HG02588 (cell line): ENCODE data around the gene CCDC24.

Experiments used
- ATAC-seq: cut with Tn5 transposase; IDR thresholded peaks from one replicate; pipeline ENCODE4 v1.9.1; 2021; ENCODE audit warnings: mild to moderate bottlenecking, moderate library complexity; ENCODE audit not compliant: unreplicated experiment

Gene CCDC24

DNA sequence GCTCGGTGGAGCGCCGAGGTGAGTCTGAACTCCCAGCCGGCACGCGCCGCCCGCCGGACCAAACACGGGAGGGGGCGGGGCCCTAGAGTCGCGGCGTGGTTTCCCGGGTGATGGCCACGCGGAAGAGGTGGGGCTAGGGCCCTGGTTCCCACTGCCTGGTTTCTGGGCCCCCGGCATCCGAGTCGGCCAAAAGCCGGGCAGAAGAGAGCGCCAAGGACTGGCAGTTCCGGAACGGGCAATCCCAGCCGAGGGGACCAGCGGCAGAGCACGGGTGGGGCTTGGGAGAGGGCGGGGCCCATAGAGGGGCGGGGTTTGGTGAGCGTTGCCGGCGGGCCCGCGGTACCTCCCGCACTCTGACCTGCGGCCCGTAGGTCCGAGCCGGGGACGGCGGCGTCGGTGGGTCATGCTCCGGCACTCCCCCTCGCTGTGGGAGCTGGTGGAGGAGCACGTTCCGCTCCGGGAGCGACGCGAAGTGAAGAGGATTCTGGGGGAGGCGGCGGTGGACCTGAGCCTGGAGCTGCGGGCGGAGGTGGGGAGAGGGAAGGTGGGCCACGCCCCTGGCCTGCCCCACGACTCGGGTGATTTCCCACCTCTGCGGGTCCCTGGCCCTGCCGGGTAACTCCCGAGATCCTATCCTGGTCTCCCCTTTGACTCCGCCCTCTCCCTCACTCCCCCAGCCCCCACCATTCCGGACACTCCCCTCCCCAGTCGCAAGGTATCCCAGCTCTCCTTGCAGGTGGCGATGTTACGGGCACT is at the start of gene CCDC24:
CCDC24 (plus strand) TSS at position 124 of the 756 bp plus-strand sequence; CDS start at position 404, 280 bp downstream.
- ATAC-seq, result peak; percentile 75

- no peak for ATAC-seq
Observed at GRCh38 chr1:43942411-43942810, 49.0 kb upstream of the CCDC24 start.

GRCh38 chr1:43944860-43945259 is 46.5 kb upstream of the CCDC24 start:
- ATAC-seq, result no peak

DNA sequence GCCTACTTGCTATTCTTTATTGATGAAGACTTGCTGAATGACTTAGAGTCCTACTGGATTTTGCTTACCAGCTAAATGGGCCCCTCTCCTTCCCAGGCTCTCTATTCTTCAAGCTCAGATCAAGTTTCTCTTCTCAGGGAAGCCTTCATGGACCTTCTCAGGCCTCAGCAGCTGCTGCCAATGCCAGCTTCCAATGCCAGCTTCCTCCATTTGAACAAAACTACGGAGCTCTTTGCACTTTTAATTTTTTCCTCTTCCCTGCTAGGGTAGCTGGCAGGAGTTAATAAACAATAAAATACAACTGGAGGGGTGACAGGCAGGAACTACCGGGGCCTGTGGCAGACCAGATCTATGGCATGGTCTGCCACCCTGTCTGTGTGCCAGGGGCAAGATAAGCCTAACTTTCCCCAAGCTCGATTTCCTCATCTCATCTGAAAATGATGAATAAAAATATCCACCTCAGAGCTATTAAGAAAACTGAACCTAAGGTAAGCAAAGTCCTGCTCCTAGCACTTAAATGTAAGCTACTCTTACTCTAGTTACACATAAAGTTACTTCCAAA is 45.6 kb upstream of the CCDC24 start:
- no peak for ATAC-seq

- ATAC-seq, result peak; percentile 93
Observed at GRCh38 chr1:43946236-43947060, 45.0 kb upstream of the CCDC24 start, which contains the start of gene IPO13. IPO13 (plus strand) TSS chr1:43946950; CDS start chr1:43947601, 651 bp downstream.

- peak; percentile 12 for ATAC-seq
Observed at GRCh38 chr1:43947061-43947873, 44.1 kb upstream of the CCDC24 start.

DNA sequence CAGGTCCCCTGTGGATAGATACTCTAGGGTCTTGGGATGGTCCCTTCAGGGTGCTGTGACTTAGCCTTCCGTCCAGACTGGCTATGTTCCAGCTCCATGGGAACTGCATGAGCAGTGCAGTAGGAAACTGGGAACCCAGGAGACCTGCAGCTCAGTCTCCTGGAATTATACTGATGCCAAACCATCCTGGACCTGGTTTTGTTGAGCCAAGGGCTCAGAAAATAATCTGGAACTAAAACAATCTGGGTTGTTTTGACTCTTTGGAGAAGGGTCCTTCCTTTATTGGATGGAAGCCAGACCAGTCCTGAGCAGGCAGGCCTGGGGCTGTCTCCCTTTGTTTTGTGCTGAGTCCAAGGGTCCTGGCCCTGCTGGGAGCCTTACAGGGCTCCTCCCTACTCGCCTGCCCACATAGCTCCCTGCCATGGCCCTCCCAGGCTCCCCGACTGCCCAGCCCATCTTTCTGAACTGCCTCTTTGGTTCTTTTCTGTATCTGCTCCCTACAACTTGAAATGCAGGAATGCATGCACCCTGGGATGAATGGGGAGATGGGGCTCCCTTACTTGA is 43.4 kb upstream of the CCDC24 start:
- ATAC-seq, result no peak

DNA sequence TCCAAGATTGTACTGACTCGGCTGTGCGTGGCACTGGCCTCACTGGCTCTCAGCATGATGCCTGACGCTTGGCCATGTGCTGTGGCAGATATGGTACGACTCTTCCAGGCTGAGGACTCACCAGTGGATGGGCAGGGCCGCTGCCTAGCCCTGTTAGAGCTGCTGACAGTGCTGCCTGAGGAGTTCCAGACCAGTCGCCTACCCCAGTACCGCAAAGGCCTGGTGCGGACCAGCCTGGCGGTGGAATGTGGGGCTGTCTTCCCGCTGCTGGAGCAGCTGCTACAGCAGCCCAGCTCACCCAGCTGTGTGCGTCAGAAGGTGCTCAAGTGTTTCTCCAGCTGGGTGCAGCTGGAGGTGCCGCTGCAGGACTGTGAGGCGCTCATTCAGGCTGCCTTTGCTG is 41.7 kb upstream of the CCDC24 start:
- no peak for ATAC-seq

DNA sequence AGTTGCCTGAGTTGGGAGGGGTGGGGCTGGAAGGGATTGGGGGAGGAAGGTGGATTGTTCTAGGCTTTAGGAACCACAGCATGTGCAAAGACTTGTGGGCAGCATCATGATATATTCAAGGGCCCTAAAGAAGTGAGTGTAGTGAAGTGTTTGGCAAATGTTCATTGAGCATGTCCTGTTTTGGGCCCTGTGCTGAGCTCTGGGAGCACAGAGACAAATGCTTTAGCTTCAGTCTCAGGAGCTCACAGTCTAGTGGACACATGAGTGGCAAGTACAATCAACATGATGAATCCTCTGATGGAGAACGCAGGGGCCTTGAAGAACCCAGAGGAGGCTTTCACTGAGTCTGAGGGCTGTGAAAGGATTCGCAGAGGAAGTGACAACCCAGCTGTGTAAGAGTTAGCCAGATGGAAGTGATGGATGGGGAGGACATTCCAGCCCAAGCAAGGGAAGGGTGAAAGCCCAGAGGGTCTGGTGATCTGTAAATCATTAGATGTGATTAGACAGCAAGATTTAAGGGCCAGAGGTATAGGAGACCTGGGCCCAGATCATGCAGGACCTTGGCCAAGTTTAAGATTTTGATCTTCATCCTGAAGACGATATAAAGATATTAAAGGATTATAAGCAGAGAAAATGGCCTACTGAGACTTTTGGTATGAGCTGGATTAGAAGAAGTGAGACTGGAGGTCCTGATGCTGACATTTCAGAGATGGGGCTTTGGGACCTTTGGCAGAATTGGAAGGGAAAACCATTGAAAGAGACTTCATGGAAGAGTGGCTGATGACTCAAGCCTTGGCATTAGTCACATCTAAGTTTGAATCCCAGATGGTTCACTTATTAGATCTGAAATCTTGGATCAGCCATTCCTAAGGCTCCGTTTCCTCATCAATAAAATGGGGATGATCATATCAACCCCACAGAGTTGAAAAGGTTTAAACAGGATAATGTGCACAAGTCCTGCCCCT is 40.1 kb upstream of the CCDC24 start:
- no peak for ATAC-seq

DNA sequence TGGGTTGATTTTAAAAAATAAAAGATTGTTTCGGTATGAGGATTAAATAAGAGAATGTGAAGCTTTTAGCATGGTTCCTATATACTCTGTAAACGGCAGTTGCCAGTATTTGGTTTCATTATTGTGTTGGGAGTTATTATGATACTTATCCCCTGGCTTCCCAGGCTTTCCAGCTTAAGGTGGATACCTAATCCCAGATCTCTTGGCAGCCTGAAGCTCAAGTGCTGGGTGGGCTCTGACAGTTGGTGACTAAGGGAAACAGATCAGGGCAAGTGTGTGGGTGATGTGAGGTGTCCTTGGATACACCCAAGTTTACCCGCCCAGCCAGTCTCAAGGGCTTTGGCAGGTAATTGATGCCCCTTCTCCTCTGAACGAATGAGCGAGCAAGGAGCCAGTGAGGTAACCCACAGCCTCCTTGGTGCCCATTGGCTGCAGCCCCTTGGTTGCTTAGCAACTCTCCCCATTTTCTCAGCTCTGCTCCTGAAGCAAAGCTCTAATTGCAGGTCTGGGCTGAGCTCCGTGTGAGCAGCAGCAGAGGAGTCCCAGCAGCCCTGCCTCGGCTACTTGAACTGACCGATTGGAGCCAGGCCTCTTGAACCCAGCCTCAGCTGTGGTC is 38.6 kb upstream of the CCDC24 start:
- ATAC-seq, result no peak

DNA sequence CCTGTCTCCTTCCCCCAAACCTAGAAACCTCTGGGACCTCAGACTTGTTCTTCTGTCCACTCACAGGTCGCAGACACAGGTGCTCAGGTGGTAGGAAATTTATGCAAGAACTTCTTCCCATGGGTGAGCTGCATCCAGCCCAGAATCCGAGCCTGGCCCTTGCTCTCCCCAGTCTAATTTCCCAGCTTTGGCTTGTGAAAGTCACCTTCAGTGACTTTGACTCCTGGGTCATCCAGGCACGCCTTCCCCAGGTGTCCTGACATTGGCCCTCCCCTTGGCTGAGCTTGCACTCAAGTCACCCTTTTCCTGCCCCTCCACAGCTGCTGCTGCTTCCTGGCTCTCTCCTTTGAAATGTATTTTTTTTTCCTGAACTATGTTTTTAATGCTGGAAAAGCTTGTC is 38.0 kb upstream of the CCDC24 start:
- no peak for ATAC-seq

DNA sequence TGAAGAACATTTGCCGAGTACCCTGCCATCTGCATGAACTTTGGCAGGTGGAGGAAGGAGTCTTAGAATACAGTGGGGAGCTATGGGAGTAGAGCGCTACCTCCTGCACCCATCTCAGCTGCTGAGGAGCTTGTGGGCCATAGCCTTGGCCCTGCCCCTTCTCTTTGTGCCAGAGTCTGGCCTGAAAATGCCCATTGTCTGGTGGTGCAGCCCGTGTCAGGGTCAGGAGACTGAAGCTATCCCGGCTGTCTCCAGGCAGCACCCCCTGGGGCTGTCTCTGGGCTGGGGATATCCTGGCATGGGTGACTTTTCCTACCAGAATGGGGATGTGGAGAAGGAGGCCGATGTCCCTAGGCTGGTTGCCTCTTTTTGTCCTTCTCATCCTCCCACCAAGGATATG is 37.4 kb upstream of the CCDC24 start:
- ATAC-seq, result no peak

DNA sequence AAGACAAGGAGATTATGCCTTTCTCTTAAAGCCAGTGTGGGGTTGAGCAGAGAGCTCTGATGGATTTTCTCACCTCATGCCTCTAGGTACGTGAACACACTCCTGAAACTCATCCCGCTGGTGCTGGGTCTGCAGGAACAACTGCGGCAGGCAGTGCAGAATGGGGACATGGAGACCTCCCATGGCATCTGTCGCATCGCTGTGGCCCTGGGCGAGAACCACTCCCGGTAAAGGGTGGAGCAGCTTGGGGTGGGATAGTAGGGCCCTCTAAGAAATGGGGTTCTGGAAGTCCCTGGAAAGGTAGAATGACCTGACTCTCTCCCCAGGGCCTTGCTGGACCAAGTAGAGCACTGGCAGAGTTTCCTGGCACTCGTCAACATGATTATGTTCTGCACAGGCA is 35.2 kb upstream of the CCDC24 start:
- ATAC-seq, result no peak

DNA sequence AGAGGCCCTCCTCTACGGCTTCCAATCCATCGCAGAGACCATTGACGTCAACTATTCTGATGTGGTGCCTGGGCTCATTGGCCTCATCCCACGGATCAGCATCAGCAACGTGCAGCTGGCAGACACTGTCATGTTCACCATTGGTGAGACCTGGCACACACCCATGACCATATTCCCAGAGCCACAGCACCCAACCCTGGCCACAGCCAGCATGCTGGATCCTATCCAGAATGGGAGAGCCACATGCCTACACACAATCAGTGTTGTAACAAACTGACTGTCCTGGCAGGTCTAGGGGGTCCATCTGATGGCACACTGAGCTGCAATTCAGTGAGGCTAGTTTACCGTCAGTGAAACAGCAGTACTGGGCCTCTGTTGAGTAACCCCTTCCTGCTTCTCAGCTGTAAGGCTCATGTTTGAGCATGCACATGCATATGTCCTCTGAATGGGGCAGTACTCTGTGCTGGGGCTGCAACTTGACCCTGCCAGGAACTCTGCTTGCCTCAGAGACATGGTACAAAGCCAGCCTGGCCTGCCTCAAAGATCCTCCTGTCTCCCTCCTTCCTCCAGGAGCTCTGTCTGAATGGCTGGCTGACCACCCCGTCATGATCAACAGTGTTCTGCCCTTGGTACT is 33.9 kb upstream of the CCDC24 start:
- no peak for ATAC-seq

DNA sequence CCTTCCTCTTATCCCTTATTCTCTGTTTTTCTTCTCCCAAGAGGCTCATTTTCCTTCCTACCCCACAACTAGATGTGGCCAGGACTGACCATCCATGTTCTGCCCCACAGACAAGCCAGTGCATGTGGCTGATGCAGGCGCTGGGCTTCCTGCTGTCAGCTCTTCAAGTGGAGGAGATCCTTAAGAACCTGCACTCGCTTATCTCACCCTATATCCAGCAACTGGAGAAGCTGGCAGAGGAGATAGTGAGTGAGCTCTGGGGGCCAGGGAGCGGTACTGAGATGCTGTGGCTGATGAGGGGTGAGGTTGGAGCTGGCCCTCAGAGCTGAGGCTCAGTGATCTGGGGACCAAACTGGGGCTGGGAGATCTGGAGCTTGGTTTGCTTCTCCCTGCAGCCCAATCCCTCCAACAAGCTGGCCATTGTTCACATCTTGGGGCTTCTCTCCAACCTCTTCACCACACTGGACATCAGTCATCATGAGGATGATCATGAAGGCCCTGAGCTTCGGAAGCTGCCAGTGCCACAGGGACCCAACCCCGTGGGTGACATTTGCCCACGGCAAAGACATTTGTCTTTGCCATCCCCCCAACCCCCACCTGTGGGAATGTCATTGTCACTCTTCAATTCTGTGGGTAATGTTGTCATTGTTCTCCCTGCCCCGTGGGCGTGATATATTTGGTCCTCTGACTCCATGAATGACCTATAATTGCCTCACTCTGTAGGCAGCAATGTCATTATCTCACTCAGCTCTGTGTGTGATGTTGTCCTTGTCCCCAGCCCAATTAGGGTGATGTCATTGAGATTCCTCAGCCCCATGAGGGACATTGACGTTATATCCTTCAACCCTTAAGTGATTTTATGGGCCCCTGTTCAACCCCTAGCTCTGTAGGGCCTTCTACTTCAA is 32.8 kb upstream of the CCDC24 start:
- ATAC-seq, result no peak

- no peak for ATAC-seq
Observed at GRCh38 chr1:43960798-43961197, 30.6 kb upstream of the CCDC24 start.

- no peak for ATAC-seq
Observed at GRCh38 chr1:43961692-43962091, 29.7 kb upstream of the CCDC24 start.
